HUES64 (cell line): Measurements from ENCODE around the gene RCOR1.

Experiments used
- H3K27ac ChIP-seq: 2 replicates; pipeline ENCODE4 v1.7.0; 2013; ENCODE audit warnings: low read depth, low read length, inconsistent platforms
- H3K27me3 ChIP-seq: 2 replicates; pipeline ENCODE4 v1.6.1; 2013; ENCODE audit warnings: mild to moderate bottlenecking, low read length; ENCODE audit not compliant: insufficient read depth
- H3K36me3 ChIP-seq: 2 replicates; pipeline ENCODE4 v1.6.1; 2013; ENCODE audit warnings: mild to moderate bottlenecking, low read length; ENCODE audit not compliant: insufficient read depth
- H3K4me1 ChIP-seq: 2 replicates; pipeline ENCODE4 v1.6.1; 2013; ENCODE audit warnings: mild to moderate bottlenecking, low read length, moderate library complexity; ENCODE audit not compliant: insufficient read depth
- H3K4me3 ChIP-seq: 2 replicates; pipeline ENCODE4 v1.5.1; 2013; ENCODE audit warnings: mild to moderate bottlenecking, low read length, moderate library complexity
- H3K9ac ChIP-seq: 2 replicates; pipeline ENCODE4 v1.6.1; 2013; ENCODE audit warnings: mild to moderate bottlenecking, low read depth, low read length
- H3K9me3 ChIP-seq: 2 replicates; pipeline ENCODE4 v1.6.1; 2013; ENCODE audit warnings: low read depth, low read length; ENCODE audit not compliant: insufficient read depth
- WGBS: fragments of 150-250, 120-280 bp; methylation state at CpG from one replicate; pipeline ENCODE4 v1.1.7; 2013; ENCODE audit warnings: missing lambda C conversion rate; 5-methylcytosine and 5-hydroxymethylcytosine counted together

RCOR1 gene

GRCh38 chr14:102584871-102585869 is 7.3 kb upstream of the RCOR1 start:
- H3K4me1 ChIP-seq: peaks cover 14% of the 10 kb centered on the region

GRCh38 chr14:102586420-102587104 is 5.9 kb upstream of the RCOR1 start:
- Histone ChIP-seq H3K9me3 (no peaks in the 10 kb centered on the region), H3K27me3 (no peaks in the 10 kb centered on the region), H3K4me3 (no peak overlapping the region), H3K9ac (no peak overlapping the region), H3K4me1 (peaks cover 22% of the 10 kb centered on the region), H3K36me3 (no peaks in the 10 kb centered on the region), H3K27ac (no peak overlapping the region)
- 93% methylated on average over 5 of the region's 5 CpGs for WGBS

More at GRCh38 chr14:102584871-102585869, 7.3 kb upstream of the RCOR1 start:
- no peaks in the 10 kb centered on the region for H3K27me3 ChIP-seq
- H3K9me3 ChIP-seq: no peaks in the 10 kb centered on the region
- 61% methylated on average over 24 of the region's 24 CpGs for WGBS
- no peaks in the 10 kb centered on the region for H3K36me3 ChIP-seq
- H3K27ac ChIP-seq: peak overlapping the region; percentile 72
- peak overlapping the region; percentile 53 for H3K9ac ChIP-seq
- no peak overlapping the region for H3K4me3 ChIP-seq

- no peak overlapping the region for H3K27ac ChIP-seq
- no peaks in the 10 kb centered on the region for H3K27me3 ChIP-seq
- H3K4me3 ChIP-seq: no peak overlapping the region
- no peak overlapping the region for H3K9ac ChIP-seq
- no peaks in the 10 kb centered on the region for H3K36me3 ChIP-seq
- no peaks in the 10 kb centered on the region for H3K9me3 ChIP-seq
- peaks cover 22% of the 10 kb centered on the region for H3K4me1 ChIP-seq
- WGBS: 88% methylated on average over 1 of the region's 3 CpGs
These were observed 3.6 kb upstream of the RCOR1 start for GRCh38 chr14:102588821-102589220.

- Histone ChIP-seq H3K4me1 (peaks cover 25% of the 10 kb centered on the region), H3K27me3 (no peaks in the 10 kb centered on the region), H3K36me3 (no peaks in the 10 kb centered on the region), H3K4me3 (no peak overlapping the region), H3K27ac (no peak overlapping the region), H3K9me3 (no peaks in the 10 kb centered on the region), H3K9ac (no peak overlapping the region)
- 82% methylated on average over 12 of the region's 12 CpGs for WGBS
These were observed 2.6 kb upstream of the RCOR1 start for GRCh38 chr14:102589761-102590290.

GRCh38 chr14:102590667-102591099 is 1.8 kb upstream of the RCOR1 start:
- Histone ChIP-seq H3K27ac (peak overlapping the region; percentile 98; the same call in 1 of the 2 replicates), H3K4me1 (peaks cover 19% of the 10 kb centered on the region), H3K9me3 (no peaks in the 10 kb centered on the region), H3K4me3 (peak overlapping the region; percentile 73), H3K27me3 (no peaks in the 10 kb centered on the region), H3K36me3 (no peaks in the 10 kb centered on the region), H3K9ac (no peak overlapping the region)
- WGBS: 50% methylated on average over 13 of the region's 13 CpGs

- Histone ChIP-seq H3K27ac (peak overlapping the region; percentile 98), H3K36me3 (no peaks in the 10 kb centered on the region), H3K9me3 (no peaks in the 10 kb centered on the region), H3K9ac (peak overlapping the region; percentile 89), H3K4me1 (peaks cover 16% of the 10 kb centered on the region), H3K4me3 (peak overlapping the region; percentile 73), H3K27me3 (no peaks in the 10 kb centered on the region)
- 2% methylated on average over 37 of the region's 37 CpGs for WGBS
These were observed 991 bp upstream of the RCOR1 start for GRCh38 chr14:102591372-102591943.

GRCh38 chr14:102592763-102593060 is 263 bp downstream of the RCOR1 start:
- peaks cover 16% of the 10 kb centered on the region for H3K4me1 ChIP-seq
- peak overlapping the region; percentile 71; the same call in 1 of the 2 replicates for H3K9ac ChIP-seq
- under 1% methylated on average over 49 of the region's 49 CpGs for WGBS

GRCh38 chr14:102593061-102593824 is 794 bp downstream of the RCOR1 start:
- peaks cover 16% of the 10 kb centered on the region for H3K4me1 ChIP-seq
- H3K36me3 ChIP-seq: no peaks in the 10 kb centered on the region
- WGBS: under 1% methylated on average over 75 of the region's 75 CpGs
- H3K4me3 ChIP-seq: peak overlapping the region; percentile 92
- H3K9me3 ChIP-seq: no peaks in the 10 kb centered on the region
- H3K27ac ChIP-seq: peak overlapping the region; percentile 89; the same call in 1 of the 2 replicates
- H3K9ac ChIP-seq: peak overlapping the region; percentile 71
- no peaks in the 10 kb centered on the region for H3K27me3 ChIP-seq

More at GRCh38 chr14:102592763-102593060, 263 bp downstream of the RCOR1 start:
- Histone ChIP-seq H3K9me3 (no peaks in the 10 kb centered on the region), H3K27ac (peak overlapping the region; percentile 89; the same call in 1 of the 2 replicates), H3K4me3 (peak overlapping the region; percentile 92), H3K27me3 (no peaks in the 10 kb centered on the region), H3K36me3 (no peaks in the 10 kb centered on the region)

- Histone ChIP-seq H3K36me3 (peaks cover 3% of the 10 kb centered on the region), H3K4me3 (peak overlapping the region; percentile 92), H3K27ac (no peak overlapping the region), H3K9ac (peak overlapping the region; percentile 71), H3K9me3 (no peaks in the 10 kb centered on the region), H3K27me3 (no peaks in the 10 kb centered on the region), H3K4me1 (peaks cover 16% of the 10 kb centered on the region)
- 5% methylated on average over 6 of the region's 6 CpGs for WGBS
These were observed 1.3 kb downstream of the RCOR1 start for GRCh38 chr14:102593825-102594137.

GRCh38 chr14:102594514-102595175 is 2.2 kb downstream of the RCOR1 start:
- 30% methylated on average over 6 of the region's 7 CpGs for WGBS
- no peak overlapping the region for H3K9ac ChIP-seq
- no peaks in the 10 kb centered on the region for H3K9me3 ChIP-seq
- H3K4me3 ChIP-seq: peak overlapping the region; percentile 92
- no peak overlapping the region for H3K27ac ChIP-seq
- H3K27me3 ChIP-seq: no peaks in the 10 kb centered on the region
- H3K36me3 ChIP-seq: peaks cover 11% of the 10 kb centered on the region
- H3K4me1 ChIP-seq: peaks cover 16% of the 10 kb centered on the region
